ENCODE data around the gene TMCO6. TPM values are rescaled to one million over a fixed set of nuclear protein-coding genes. Genes with fewer than 3 reads are reported as not detected.
A peak's percentile ranks its signal among the peaks of the same experiment; 100 is the strongest.

Gene TMCO6
- total and polyA plus RNA-seq, 9 of the 15 experiments (the other 6 are each of a cell fraction or from before 2014, with no cell fraction given), result 3.4 to 46.4 (median 16.7) TPM

DNA sequence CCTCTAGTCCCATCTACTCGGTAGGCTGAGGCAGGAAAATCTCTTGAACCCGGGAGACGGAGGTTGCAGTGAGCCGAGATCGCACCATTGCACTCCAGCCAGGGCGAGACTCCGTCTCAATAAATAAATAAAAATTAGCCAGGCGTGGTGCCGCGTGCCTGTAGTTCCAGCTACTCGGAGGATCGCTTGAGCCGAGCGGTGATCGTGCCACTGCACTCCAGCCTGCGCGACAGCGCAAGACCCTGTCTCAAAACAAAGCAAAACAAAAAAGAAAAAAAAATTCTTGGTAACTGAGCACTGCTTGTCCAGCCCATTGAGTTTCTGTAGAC lies 24.7 kb downstream of the TMCO6 start (continued):
- TF ChIP-seq RREB1 (CRISPR knock-in tag; IDR thresholded peaks at IDR 0.05), result no peak
- no peak for TF ChIP-seq GATAD2B (IDR thresholded peaks at IDR 0.05; ENCODE audit: borderline replicate concordance)
- TF ChIP-seq ZBED1 (IDR thresholded peaks at IDR 0.05), result 0 out of 2 replicates have a peak, but pooled peaks have one; percentile 3
- no peak; the same call in 1 of the 2 replicates for TF ChIP-seq ZKSCAN1 (IDR thresholded peaks at IDR 0.05; ENCODE audit: low read depth, low read length)
- TF ChIP-seq, protein P1, sequence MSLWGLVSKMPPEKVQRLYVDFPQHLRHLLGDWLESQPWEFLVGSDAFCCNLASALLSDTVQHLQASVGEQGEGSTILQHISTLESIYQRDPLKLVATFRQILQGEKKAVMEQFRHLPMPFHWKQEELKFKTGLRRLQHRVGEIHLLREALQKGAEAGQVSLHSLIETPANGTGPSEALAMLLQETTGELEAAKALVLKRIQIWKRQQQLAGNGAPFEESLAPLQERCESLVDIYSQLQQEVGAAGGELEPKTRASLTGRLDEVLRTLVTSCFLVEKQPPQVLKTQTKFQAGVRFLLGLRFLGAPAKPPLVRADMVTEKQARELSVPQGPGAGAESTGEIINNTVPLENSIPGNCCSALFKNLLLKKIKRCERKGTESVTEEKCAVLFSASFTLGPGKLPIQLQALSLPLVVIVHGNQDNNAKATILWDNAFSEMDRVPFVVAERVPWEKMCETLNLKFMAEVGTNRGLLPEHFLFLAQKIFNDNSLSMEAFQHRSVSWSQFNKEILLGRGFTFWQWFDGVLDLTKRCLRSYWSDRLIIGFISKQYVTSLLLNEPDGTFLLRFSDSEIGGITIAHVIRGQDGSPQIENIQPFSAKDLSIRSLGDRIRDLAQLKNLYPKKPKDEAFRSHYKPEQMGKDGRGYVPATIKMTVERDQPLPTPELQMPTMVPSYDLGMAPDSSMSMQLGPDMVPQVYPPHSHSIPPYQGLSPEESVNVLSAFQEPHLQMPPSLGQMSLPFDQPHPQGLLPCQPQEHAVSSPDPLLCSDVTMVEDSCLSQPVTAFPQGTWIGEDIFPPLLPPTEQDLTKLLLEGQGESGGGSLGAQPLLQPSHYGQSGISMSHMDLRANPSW (CRISPR knock-in tag; IDR thresholded peaks at IDR 0.05), result 0 out of 2 replicates have a peak, but pooled peaks have one; percentile 11
- TF ChIP-seq MLLT1 (IDR thresholded peaks at IDR 0.05), result peak in 1 of 2 experiments; percentile 78; a peak in 2 of 4 replicates

Data from K562 (cell line).